Right ventricle myocardium inferior (tissue), 1 donor: Measurements from ENCODE around the gene GSTA4. TPM values are rescaled to one million over a fixed set of nuclear protein-coding genes. Genes with fewer than 3 reads are reported as not detected.

ENCODE experiments used
- ATAC-seq: fragments of 200-7000 bp; cut with Tn5 transposase; one replicate; pipeline ENCODE4 v1.9.1; 2020; ENCODE audit warnings: mild to moderate bottlenecking, moderate library complexity
- DNase-seq: peaks from one replicate; pipeline ENCODE4 v3.0.0; 2021; ENCODE audit errors: missing footprints
- intact Hi-C: fragments of 100-400 bp; cut with DNase I; formaldehyde crosslinking; loops from one replicate; pipeline ENCODE4 v1.11.0; 2022
- long read RNA-seq: library from polyadenylated mRNA; unstranded; transcript quantifications from one replicate; pipeline ENCODE4 v2.0.0, GENCODE V29; 2021
- total RNA-seq: library from RNA; stranded (reverse); fragmentation: NEBNext Ultra II Directional; extraction: Animal tissue kit (Norgen Biotek cat#: 25700); gene quantifications from one replicate; pipeline ENCODE4 v1.2.1, GENCODE V29; 2021
- donor health status: DM: no; HTN: yes; CAD: no; lungs with severe emphysema.

The GSTA4 gene, protein sequence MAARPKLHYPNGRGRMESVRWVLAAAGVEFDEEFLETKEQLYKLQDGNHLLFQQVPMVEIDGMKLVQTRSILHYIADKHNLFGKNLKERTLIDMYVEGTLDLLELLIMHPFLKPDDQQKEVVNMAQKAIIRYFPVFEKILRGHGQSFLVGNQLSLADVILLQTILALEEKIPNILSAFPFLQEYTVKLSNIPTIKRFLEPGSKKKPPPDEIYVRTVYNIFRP
- total RNA-seq = 10.6 TPM
- long read RNA-seq, transcript GSTA4-203 (7 exons, 1,334 nt) = major isoform, 5 of 5 reads
- long read RNA-seq, partial matches to known transcripts = 0 of 5 reads
- long read RNA-seq, other reads (novel, unspliced or antisense) = 0 of 5 reads

DNA sequence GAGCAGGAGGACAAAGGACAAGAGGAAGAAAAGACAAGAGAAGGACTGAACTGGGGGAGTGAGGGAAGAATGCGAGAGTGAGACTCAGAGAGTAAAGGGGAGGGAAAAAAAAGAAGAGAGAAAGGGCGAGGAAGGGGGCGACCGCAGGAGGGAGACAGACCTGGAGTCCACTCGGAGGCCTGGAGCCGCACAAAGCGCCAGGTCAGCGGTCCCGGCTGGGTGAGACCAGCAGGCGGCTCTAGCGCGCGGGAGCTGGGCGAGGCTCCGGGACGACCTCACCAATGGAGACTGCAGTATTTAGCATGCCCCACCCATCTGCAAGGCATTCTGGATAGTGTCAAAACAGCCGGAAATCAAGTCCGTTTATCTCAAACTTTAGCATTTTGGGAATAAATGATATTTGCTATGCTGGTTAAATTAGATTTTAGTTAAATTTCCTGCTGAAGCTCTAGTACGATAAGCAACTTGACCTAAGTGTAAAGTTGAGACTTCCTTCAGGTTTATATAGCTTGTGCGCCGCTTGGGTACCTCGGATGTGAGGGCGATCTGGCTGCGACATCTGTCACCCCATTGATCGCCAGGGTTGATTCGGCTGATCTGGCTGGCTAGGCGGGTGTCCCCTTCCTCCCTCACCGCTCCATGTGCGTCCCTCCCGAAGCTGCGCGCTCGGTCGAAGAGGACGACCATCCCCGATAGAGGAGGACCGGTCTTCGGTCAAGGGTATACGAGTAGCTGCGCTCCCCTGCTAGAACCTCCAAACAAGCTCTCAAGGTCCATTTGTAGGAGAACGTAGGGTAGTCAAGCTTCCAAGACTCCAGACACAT lies at the start of gene GSTA4:
TSS of gene GSTA4 (minus strand) at position 196 of the 824 bp plus-strand sequence. CDS start 1,041 bp downstream, outside the sequence.
- DNase-seq (peak; percentile 98), ATAC-seq (peak; percentile 100)
- intact Hi-C loops = loop anchor here (5.0 to 10.0 kb wide), 5 partner anchors 47 to 590 kb away; no protein-coding TSS in a partner anchor

DNA sequence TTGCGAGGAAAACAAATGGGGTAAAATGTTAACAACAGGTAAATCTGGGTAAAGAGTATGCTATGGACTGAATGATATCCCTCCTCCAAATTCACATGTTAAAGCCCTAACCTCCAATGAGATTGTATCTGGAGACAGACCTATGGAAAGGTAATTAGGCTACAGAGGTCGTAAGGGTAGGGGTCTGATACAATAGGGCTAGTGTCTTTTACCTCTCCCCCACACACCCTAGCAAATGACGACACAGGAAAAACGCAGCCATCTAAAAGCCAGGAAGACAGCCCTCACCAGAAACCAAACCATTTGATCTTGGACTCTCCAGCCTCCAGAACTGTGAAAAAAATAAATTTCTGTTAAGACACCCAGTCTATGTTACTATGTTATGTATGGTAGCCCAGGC lies 49.5 kb upstream of the GSTA4 start:
- DNase-seq = no peak
- ATAC-seq = no peak
- intact Hi-C loops = loop anchor here (5.0 kb wide), 1 partner anchor 47 kb away; the partner anchor contains the start of gene GSTA4

DNA sequence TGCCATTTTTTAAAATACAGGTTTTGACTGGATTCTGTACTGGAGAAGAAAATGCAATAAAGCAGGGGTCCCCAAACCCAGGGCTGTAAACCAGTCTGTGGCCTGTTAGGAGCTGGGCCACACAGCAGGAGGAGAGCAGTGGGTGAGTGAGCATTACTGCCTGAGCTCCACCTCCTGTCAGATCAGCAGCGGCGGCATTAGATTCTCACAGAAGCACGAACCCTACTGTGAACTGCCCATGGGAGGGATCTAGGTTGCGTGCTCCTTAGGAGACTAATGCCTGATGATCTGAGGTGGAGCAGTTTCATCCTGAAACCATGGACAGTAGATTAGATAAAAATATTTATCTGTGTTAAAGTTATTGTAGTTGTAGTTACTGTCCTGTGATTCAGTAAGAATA lies 49.0 kb upstream of the GSTA4 start:
- intact Hi-C loops = loop anchor here (5.0 kb wide), 1 partner anchor 47 kb away; the partner anchor contains the start of gene GSTA4
- DNase-seq (no peak), ATAC-seq (no peak)

DNA sequence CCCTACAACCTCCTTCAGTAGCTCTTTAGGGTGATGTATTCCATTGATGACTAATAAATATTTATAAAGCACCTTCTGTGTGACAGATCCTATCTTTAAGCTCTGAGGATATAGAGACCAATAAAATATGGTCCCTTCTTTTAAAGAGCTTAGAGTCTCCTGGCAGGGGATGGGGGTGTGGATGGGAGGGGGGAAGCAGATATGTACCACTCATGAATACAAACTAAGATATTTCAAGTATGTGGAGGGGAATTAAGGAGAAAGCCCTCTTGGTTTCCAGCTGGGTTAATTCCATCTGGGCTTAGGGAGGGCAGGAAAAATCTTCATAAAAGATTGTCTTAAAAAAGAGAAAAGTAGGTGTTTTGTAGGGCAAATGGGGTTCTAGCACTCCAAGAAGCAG lies 48.5 kb upstream of the GSTA4 start:
- no peak for ATAC-seq
- intact Hi-C loops = loop anchor here (5.0 kb wide), 1 partner anchor 46 kb away; the partner anchor contains the start of gene GSTA4

DNA sequence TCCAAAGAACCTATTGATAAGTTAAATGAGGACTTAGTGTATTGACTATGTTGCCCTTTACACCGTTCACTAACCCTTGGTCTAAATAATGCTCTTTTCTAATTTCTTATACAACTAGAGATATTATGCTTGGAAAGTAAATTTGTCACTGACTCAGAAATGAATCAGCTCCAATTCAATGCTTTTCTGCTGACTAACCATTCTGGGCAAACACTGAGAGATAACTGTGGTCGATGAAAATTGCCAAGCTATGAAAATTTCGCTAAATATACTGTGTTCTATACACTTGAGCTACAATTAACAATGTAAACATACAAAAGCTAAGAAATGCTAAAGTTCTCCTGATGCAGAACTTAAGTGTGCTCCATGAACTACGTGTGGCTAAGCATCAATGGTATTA lies 47.0 kb upstream of the GSTA4 start:
- ATAC-seq = no peak
- no peak for DNase-seq
- intact Hi-C loops = loop anchor here (5.0 kb wide), 1 partner anchor 45 kb away; the partner anchor contains the start of gene GSTA4

More for the DNA sequence above, 48.5 kb upstream of the GSTA4 start:
- no peak for DNase-seq

DNA sequence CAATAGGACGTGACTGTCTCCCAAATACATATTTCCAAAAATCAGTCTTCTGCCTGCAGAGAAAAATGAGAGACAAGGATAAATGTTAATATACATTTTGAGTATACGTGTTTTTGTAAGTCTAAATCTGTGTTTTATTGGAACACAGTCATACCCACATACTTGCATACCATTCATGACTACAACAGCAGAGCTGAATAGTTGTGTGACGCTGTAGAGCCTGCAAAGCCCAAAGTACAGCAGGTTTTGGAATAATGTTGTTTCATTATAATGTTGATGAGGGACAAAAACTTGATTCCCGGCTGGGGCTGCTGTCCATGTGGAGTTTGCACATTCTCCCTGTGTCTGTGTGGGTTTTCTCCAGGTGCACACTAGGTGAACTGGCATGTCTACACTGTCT lies 46.3 kb upstream of the GSTA4 start:
- intact Hi-C loops = loop anchor here (5.0 kb wide), 1 partner anchor 44 kb away; the partner anchor contains the start of gene GSTA4
- DNase-seq (no peak), ATAC-seq (no peak)

DNA sequence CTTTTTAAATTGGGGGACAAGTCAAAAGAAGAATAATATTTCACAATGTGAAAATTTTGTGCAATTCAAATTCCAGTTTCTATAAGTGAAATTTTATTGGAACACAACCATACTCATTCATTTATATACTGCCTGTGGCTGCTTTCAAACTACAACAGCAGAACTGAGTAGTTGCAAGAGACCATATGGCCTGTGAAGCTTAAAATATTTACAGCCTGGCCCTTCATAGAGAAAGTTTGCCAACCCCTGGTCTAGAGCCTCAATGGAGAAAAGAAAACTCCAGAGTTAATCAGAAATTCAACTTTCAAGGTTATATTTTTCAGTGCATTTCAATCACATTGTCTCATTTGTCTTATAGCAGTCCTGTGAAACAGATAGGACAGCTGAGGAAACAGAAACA lies 43.5 kb upstream of the GSTA4 start:
- intact Hi-C loops = no loop called here
- ATAC-seq (no peak), DNase-seq (no peak)

DNA sequence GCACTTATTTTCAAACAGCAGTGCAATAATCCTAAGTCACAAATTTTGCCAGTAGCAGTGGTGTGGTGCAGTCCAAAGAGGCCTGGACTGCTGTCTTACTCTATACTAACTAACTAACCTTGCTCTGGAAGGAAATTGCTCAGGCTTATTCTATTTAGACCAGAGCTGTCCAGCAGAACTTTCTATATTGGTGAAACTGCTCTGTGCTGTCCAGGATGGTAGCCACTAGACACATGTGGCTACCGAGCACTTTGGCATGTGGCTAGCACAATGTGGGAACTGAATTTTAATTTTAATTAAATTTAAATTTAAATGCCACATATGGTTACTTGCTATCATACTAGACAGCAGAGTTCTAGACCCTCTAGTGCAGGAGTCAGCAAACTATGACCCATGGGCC lies 43.1 kb upstream of the GSTA4 start:
- ATAC-seq = no peak
- DNase-seq = no peak
- intact Hi-C loops = no loop called here

DNA sequence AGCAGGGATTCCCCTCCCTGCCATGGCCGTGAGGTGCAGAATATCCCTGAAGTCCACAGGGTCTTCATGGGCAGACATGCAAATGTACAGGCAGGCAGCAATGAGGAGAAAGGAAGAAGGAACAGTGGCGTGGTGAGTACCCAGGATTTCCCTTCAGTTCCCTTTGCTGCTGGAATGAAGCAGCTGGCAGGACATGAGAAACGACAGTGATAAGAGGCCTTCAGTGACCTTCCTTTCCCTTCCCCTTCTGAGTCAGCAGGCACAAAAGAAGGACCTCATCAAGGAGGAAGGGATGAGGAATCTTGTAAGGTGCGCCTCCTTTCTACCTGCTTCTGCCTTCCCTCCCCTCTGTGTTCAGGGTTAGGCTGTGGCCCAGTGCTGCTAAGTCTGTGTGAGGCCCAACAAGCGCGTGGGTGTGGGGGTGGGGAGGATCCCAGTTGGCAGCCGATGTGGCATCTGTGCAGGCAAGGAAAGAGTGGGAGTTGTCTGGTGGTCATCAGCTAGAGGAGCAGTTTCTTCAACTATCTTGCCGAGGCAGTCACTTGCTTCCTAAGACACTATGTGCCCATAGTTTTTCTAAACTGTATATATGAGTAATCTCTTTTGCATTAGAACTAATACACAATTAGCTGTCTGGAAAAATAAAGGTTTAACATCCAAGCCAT lies 40.6 kb upstream of the GSTA4 start:
- no peak for ATAC-seq
- intact Hi-C loops = no loop called here

DNA sequence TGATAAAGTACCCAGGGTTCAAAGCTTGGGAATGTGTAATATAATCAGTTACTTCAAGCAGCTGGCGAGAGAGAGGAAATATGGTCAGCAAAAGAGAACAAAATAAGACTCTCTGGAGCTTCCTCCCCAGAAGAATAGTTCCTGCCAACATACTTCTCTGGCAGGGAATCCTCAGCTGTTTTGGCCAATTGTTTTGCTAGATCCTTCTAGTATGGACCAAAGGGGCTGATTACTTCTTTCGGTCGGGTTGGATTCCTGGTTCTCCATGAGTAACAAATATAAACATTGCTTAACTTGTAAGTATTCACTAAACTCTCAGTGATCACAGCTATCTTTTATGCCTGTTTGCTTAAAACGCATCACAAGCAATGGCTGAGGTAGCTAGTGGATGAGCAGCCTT lies 38.7 kb upstream of the GSTA4 start:
- no peak for DNase-seq
- intact Hi-C loops = no loop called here
- peak; percentile 59 for ATAC-seq

More for the DNA sequence above, 40.6 kb upstream of the GSTA4 start:
- no peak for DNase-seq

DNA sequence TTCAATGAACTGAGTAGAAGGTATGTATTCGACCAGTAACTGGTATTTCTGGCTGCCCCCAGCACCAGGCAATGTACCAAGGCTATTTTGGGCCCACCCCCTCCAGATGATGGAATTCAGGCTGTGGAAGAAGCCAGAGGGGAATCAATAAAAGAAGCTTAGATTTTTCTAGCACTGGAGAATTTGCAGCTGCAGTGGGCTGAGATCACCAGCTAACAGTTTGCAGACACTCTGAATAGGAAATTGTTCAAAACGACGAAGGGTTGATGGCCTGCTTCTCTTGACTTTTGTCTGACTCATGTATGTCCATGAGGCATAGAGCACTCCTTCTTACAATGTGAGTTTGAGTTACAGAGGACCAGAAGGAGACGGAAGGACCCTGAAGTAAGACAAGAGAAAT lies 37.8 kb upstream of the GSTA4 start:
- ATAC-seq (no peak), DNase-seq (no peak)
- intact Hi-C loops = no loop called here

DNA sequence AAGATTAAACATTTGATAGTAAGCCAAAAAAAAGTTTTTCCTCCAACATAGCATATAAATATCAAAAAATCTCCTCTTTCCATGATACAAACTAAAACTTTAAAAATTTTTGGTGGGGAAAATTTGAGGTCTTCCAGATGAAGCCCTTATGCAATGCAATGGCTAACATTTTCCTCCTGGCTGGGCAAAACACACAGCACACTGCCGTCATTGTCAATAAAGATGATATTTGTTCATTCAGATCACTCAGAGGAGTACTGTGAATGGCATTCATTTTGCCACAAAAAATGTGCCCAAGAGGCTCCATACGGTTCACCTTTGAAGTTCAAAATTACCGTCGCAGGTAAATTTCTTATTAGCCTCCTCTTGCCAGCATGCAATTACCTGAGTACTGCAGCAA lies 36.2 kb upstream of the GSTA4 start:
- intact Hi-C loops = no loop called here
- no peak for DNase-seq
- ATAC-seq = no peak

DNA sequence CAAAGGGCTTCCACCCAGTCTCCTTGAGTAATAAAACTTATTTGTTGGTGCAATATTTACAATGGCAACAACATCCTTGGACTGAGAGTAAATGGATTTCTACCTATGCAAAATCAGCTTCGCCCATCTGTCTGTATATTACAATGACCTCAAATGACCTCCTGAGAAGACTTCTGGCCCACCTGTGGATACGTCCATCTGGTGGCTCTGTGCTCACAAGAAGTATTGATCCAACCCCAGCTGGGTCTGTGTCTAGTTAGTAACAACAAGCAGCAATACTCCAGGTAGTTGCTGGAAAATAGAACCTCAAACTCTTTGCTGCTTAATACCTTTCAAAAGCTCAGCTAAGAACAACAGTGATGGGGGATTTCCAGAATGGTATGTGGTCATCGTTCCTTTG lies 34.7 kb upstream of the GSTA4 start:
- intact Hi-C loops = no loop called here
- ATAC-seq = no peak
- DNase-seq = no peak

DNA sequence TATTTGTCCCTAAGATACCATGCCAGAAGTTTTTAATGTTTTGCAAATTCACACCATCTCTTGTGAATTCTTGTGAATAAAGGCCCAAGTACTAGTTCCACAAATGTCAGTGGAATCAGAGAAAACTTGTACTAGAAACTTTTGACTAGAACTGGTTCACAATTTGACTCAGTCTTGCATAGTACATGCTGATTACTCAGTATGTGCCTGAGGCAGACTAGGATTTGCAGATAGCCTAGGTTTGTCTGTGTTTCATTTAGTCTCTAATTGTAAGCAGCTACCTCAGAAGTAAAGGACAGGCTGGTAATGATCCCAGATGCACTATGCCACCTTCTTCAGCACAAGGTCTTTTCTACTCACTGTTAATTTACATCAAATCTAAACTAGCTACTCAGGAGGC lies 34.2 kb upstream of the GSTA4 start:
- no peak for ATAC-seq
- intact Hi-C loops = no loop called here
- DNase-seq = no peak

DNA sequence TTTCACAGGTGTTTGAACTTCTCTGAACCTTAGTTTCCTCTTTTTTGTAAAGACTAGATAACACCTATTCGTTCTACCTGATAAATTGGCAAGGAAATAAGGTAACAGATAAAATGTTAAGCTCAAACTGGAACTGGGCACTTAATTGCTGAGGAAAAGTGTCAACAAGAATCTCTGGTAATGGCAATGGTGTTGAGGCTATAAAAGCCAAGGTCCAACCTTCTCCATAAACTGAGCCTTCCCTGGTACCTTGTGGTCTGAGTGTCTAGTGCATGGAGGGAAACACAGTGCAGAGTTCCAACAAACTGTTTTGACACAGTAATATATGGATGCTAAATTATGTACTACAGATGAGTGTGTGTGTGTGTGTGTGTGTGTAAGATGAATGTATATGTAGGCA lies 33.4 kb upstream of the GSTA4 start:
- ATAC-seq (no peak), DNase-seq (no peak)
- intact Hi-C loops = no loop called here

DNA sequence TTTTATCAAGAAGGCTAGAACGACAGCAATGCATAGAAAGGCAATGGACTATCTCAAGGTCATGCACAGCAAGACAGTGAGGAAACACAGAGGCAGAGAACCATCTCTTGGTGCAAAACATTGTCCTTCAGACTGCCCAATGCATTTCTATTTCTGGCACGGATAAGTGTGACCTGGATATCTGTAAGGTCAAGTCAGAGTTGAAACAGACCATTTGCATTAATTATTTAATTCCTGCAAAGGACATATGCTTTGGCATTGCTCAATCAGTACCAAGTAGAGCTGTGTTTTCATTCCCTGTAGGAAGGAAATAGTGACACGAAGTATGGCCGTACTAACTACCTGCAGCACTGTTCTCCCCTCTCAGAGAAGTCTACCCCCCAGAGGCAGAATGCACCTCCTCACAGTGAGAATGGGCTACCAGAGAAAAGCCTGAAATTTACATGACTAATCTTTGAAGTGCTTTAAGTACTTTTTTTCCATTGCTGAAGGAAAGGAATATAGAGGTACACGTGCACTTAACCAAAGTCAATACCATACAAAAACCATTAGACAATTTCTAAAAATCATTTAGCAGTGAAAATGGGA lies 32.1 kb upstream of the GSTA4 start:
- DNase-seq (no peak), ATAC-seq (no peak)
- intact Hi-C loops = no loop called here

DNA sequence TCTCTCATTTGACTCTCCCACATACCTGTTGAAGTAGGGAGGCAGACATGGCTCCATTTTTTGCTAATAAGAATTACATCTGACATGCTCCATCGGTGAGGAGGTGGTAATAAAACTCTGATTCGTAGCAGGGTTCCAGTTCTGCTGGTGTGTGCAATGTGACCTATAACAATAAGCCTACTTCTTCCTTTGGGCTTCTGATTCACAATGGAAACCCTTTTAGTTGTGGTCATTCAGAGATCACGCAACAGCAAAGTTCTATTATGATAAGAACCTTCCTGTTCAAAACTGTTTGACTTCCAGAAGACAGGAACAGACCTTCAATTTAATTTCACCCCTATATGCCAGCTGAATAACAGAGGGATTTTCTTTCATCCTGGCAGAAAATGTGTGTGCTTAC lies 31.4 kb upstream of the GSTA4 start:
- intact Hi-C loops = no loop called here
- no peak for DNase-seq
- no peak for ATAC-seq

DNA sequence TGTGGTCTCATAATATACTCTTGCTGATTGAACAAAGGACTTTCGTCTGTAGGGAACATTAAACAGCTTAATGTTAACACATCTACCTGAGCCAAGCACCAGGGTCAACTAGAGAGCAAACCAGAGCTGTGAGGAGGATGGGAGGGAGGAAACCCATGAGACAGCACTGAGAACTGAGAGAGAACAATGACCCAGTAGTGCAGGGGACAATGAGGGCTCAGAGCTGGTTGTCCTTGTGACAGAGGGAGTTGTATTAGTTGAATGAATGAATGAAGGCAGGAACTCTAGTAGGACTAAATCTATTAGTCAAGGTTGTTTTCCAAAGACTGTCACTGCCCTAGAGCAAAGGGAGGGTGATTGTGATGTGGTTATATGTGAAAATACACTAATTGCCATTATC lies 28.2 kb upstream of the GSTA4 start:
- ATAC-seq (no peak), DNase-seq (no peak)
- intact Hi-C loops = no loop called here
